ENCODE data around the gene MAP2K6. TPM values are rescaled to one million over a fixed set of nuclear protein-coding genes. Genes with fewer than 3 reads are reported as not detected.

MAP2K6 gene
- total and polyA plus RNA-seq, 2 of the 8 experiments (the other 6 are each of a cell fraction or from before 2014, with no cell fraction given), result 11.0 to 44.1 TPM

DNA sequence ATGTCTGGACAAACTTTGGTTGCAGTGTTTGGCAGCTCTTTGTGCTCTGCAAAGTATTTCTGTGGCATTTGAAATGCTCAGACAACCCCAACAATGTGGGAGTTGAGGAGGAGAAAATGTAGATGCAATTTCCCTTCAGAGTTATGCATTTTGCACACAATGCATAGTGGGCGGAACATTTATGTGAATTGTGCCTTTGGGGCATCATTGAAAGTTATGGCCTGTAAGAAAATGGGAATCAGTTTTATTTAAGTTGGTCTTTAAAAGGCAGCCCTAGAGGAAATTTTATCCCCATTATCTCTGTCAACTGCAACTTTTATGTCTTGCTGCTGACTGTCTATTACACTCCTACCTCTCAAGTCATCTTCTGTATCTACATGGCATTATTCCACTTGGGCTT lies 176.2 kb downstream of the MAP2K6 start:
- FAIRE-seq (no peak), DNase-seq (ENCODE audit: low read depth in 1 of 2, low spot score in 2 of 2) (no peak)
- Histone ChIP-seq H2AK5ac (ENCODE audit: low read depth, low read length) (no peak overlapping the region), H2BK20ac (ENCODE audit: low read length) (no peak overlapping the region), H2BK120ac (replicated peaks; ENCODE audit: low read depth, low read length) (no peak overlapping the region), H3K14ac (ENCODE audit: insufficient read length) (no peak overlapping the region), H3K23me2 (ENCODE audit: low read depth, low read length) (no peaks in the 10 kb centered on the region), H4K5ac (ENCODE audit: insufficient read length, low read depth, low read length) (no peak overlapping the region), H4K91ac (replicated peaks; ENCODE audit: insufficient read length, low read length) (no peak overlapping the region), H3K79me2 (ENCODE audit: control insufficient read depth in 1 of 2, insufficient read depth in 2 of 2, low read length in 2 of 2) (no peaks in the 10 kb centered on the region), H2BK5ac (ENCODE audit: low read depth, low read length) (no peak overlapping the region), H2BK15ac (ENCODE audit: low read length) (no peak overlapping the region), H3K27ac (ENCODE audit: low read depth, low read length) (no peak overlapping the region), H3K9ac (replicated peaks in 1 of 4; ENCODE audit: extremely low read depth in 1 of 4, low read depth in 3 of 4, low read length in 3 of 4) (no peak overlapping the region), H4K8ac (ENCODE audit: extremely low read depth, insufficient read depth, low read length) (no peak overlapping the region), H3K4ac (replicated peaks; ENCODE audit: insufficient read length, low read depth, low read length) (no peak overlapping the region), H3K4me3 (ENCODE audit: extremely low read depth in 1 of 4, insufficient read depth in 2 of 4, low read depth in 3 of 4, low read length in 4 of 4) (no peak overlapping the region), H2AFZ (ENCODE audit: low read length) (no peak overlapping the region), H2BK12ac (ENCODE audit: low read depth, low read length) (no peak overlapping the region), H3K4me2 (ENCODE audit: insufficient read depth in 1 of 2, low read depth in 2 of 2, low read length in 2 of 2) (no peak overlapping the region), H3K9me3 (ENCODE audit: insufficient read depth in 2 of 2, low read depth in 1 of 2, low read length in 1 of 2) (no peaks in the 10 kb centered on the region), H3K79me1 (ENCODE audit: low read depth, low read length) (no peaks in the 10 kb centered on the region), H3K23ac (ENCODE audit: insufficient read length) (no peak overlapping the region), H3K27me3 (replicated peaks in 1 of 4; ENCODE audit: control insufficient read depth in 3 of 4, extremely low read depth in 1 of 4, insufficient read depth in 3 of 4, low read length in 3 of 4) (no peaks in the 10 kb centered on the region), H3K56ac (replicated peaks; ENCODE audit: insufficient read length, low read depth, low read length) (no peak overlapping the region), H4K20me1 (replicated peaks in 1 of 2; ENCODE audit: control insufficient read depth in 1 of 2, insufficient read depth in 2 of 2, low read length in 2 of 2) (no peaks in the 10 kb centered on the region), H3K36me3 (ENCODE audit: control insufficient read depth in 2 of 4, insufficient read depth in 4 of 4, low read length in 3 of 4) (no peaks in the 10 kb centered on the region), H3K4me1 (replicated peaks in 1 of 4; ENCODE audit: control insufficient read depth in 3 of 4, insufficient read depth in 4 of 4, low read length in 3 of 4) (no peaks in the 10 kb centered on the region), H3K18ac (ENCODE audit: extremely low read depth, low read length) (no peak overlapping the region)
- TF ChIP-seq EP300 (IDR thresholded peaks at IDR 0.05; ENCODE audit: borderline replicate concordance in 1 of 2, low read depth in 2 of 2, low read length in 2 of 2) (no peak), SIN3A (conservative IDR thresholded peaks at IDR 0.05 in 1 of 2, IDR thresholded peaks at IDR 0.05 in 1 of 2; ENCODE audit: low read depth in 1 of 2, low read length in 2 of 2) (no peak), TAF1 (IDR thresholded peaks at IDR 0.05; ENCODE audit: low read depth, low read length) (no peak)
- ChIA-PET POLR2A (ENCODE audit: partially characterized antibody) (no interaction called here), CTCF (ENCODE audit: partially characterized antibody) (interaction anchor here (2.1 to 2.9 kb wide), 2 partner anchors 16 to 19 kb away, joined by 10 to 16 read pairs; no protein-coding TSS in a partner anchor)
- WGBS, 2 experiments (ENCODE audit: extremely low coverage in 1 of 2, insufficient coverage in 1 of 2, insufficient read length in 1 of 2, insufficient replicate concordance in 2 of 2, low coverage in 1 of 2, low lambda C conversion rate in 2 of 2, missing lambda C conversion rate in 1 of 2), result 77% methylated on average over 1 of the region's 1 CpG; no CpG with 5 or more reads in 1 of the 2 experiments

Data from H1 (cell line).